GM19099 (cell line): Measurements from ENCODE around the gene PCDHB15.

Source experiments
- POLR2A ChIP-seq: IDR thresholded peaks from 3 replicates; pipeline ENCODE4 v1.6.1; 2011; ENCODE audit warnings: low read depth; ENCODE audit not compliant: insufficient read length; ENCODE audit errors: extremely low read depth

PCDHB15 gene

GRCh38 chr5:141261238-141261546 is 16.0 kb downstream of the PCDHB15 start:
- TF ChIP-seq POLR2A = no peak

- no peak for TF ChIP-seq POLR2A
Observed at GRCh38 chr5:141269195-141269594, 24.0 kb downstream of the PCDHB15 start.

GRCh38 chr5:141272906-141273305 is 27.7 kb downstream of the PCDHB15 start:
- no peak for TF ChIP-seq POLR2A

GRCh38 chr5:141298376-141298775 is 53.2 kb downstream of the PCDHB15 start:
- TF ChIP-seq POLR2A = no peak
